Esophagus muscularis mucosa (tissue), 4 donors: ENCODE measurements around the gene SEMG2. TPM values are rescaled to one million over a fixed set of nuclear protein-coding genes. Genes with fewer than 3 reads are reported as not detected.

Source experiments
- DNase-seq: peaks from one replicate; pipeline ENCODE4 v3.0.0-alpha.2; 2017; ENCODE audit errors: extremely low spot score
- H3K27ac ChIP-seq, 4 donors: fragments of 200-600 bp; sonication (generic); replicated peaks in 1 of 4; 1 replicate in 3 of 4; 2 replicates in 1 of 4; pipeline ENCODE4 v1.5.1; 2016 to 2019; ENCODE audit warnings: mild to moderate bottlenecking in 1 of 4
- H3K27me3 ChIP-seq, 4 donors: fragments of 200-600 bp; sonication (generic); one replicate each; pipeline versions ENCODE4 v1.5.1 to v1.6.0; 2016 to 2019
- H3K36me3 ChIP-seq, 4 donors: fragments of 200-600 bp; sonication (generic); one replicate each; pipeline ENCODE4 v1.5.1; 2016 to 2019
- H3K4me1 ChIP-seq, 4 donors: fragments of 200-600 bp; sonication (generic); one replicate each; pipeline ENCODE4 v1.5.1; 2016 to 2019
- H3K4me3 ChIP-seq, 4 donors: fragments of 200-600 bp; sonication (generic); 1 replicate in 2 of 4; 2 replicates in 2 of 4; pipeline ENCODE4 v1.5.1; 2016 to 2019; ENCODE audit warnings: mild to moderate bottlenecking in 4 of 4, moderate library complexity in 1 of 4
- H3K9me3 ChIP-seq, 4 donors: fragments of 200-600 bp; sonication (generic); 1 replicate in 3 of 4; 2 replicates in 1 of 4; pipeline ENCODE4 v1.5.1; 2016 to 2019
- CTCF ChIP-seq, 3 experiments: fragments of 200-600 bp in 2 of 3; fragments of 450-650 bp in 1 of 3; sonication (generic) in 2 of 3; IDR thresholded peaks; one replicate each; pipeline ENCODE4 v1.5.1; 2017 to 2019; ENCODE audit warnings: antibody characterized with exemption in 3 of 3, mild to moderate bottlenecking in 2 of 3, moderate library complexity in 1 of 3
- EP300 ChIP-seq: sonication (generic); formaldehyde crosslinking; IDR thresholded peaks from one replicate; pipeline ENCODE4 v1.6.1; 2017; ENCODE audit warnings: antibody characterized with exemption
- POLR2A ChIP-seq: fragments of 450-650 bp; IDR thresholded peaks from one replicate; pipeline ENCODE4 v1.6.1; 2017; ENCODE audit warnings: antibody characterized with exemption, moderate library complexity, mild to moderate bottlenecking, low read depth
- POLR2AphosphoS5 ChIP-seq, 2 donors: sonication (generic); formaldehyde crosslinking; IDR thresholded peaks; one replicate each; pipeline ENCODE4 v1.6.1; 2017; ENCODE audit warnings: antibody characterized with exemption in 2 of 2
- WGBS: methylation state at CpG from one replicate; pipeline ENCODE4 v1.1.5; 2018; 5-methylcytosine and 5-hydroxymethylcytosine counted together
- intact Hi-C: fragments of 100-400 bp; cut with DNase I; formaldehyde crosslinking; loops from one replicate; pipeline ENCODE4 v1.15.1; 2023
- total RNA-seq, 4 donors: library from RNA; depleted of rRNA; stranded (reverse); fragments of >200 nt; gene quantifications; one replicate each; pipeline versions ENCODE4 v1.1.0 to v1.2.1, GENCODE V29; 2016

Gene SEMG2
- total RNA-seq = not detected

- no peaks in the 10 kb centered on the region for H3K9me3 ChIP-seq
- H3K4me3 ChIP-seq = no peak within 1 kb of the TSS
- no peak for DNase-seq
- TF ChIP-seq CTCF (IDR thresholded peaks at IDR 0.05) (no peak), EP300 (no peak), POLR2A (no peak)
- intact Hi-C loops = no loop called here
- WGBS = 90% methylated on average over 4 of the region's 4 CpGs
- H3K27ac ChIP-seq = no peak within 1 kb of the TSS
- no peaks in the 10 kb centered on the region for H3K36me3 ChIP-seq
- H3K4me1 ChIP-seq = no peaks in the 10 kb centered on the region
- peaks cover 0 to 25% (median 0%) of the 10 kb centered on the region in 4 donors for H3K27me3 ChIP-seq
These were observed at the start of gene SEMG2 for GRCh38 chr20:45221076-45221475. Gene SEMG2, plus strand, starts transcription at chr20:45221373. Its CDS starts 17 bp downstream, at chr20:45221390.

- WGBS = 21% methylated on average over 1 of the region's 1 CpG
- intact Hi-C loops = no loop called here
- TF ChIP-seq POLR2AphosphoS5 (IDR thresholded peaks at IDR 0.05) = no peak
- no peak for TF ChIP-seq CTCF (IDR thresholded peaks at IDR 0.05)
- TF ChIP-seq EP300 = no peak
- TF ChIP-seq POLR2A = no peak
These were observed 47.7 kb upstream of the SEMG2 start for GRCh38 chr20:45173522-45173921.

GRCh38 chr20:45174434-45175364 lies 46.5 kb upstream of the SEMG2 start, which contains the start of gene PI3:
Gene PI3, plus strand, starts transcription at chr20:45174902. Its CDS starts 21 bp downstream, at chr20:45174923.
- Histone ChIP-seq H3K27ac (no peak within 1 kb of the TSS), H3K36me3 (no peaks in the 10 kb centered on the region), H3K4me3 (no peak within 1 kb of the TSS), H3K9me3 (peaks cover 0 to 1% (median 0%) of the 10 kb centered on the region in 4 donors), H3K27me3 (peaks cover 0 to 11% (median 0%) of the 10 kb centered on the region in 4 donors), H3K4me1 (no peaks in the 10 kb centered on the region)
- TF ChIP-seq POLR2A (no peak), CTCF (IDR thresholded peaks at IDR 0.05) (no peak), POLR2AphosphoS5 (IDR thresholded peaks at IDR 0.05) (no peak), EP300 (no peak)
- no peak for DNase-seq
- 95% methylated on average over 4 of the region's 8 CpGs for WGBS
- intact Hi-C loops = no loop called here

More at GRCh38 chr20:45173522-45173921, 47.7 kb upstream of the SEMG2 start:
- Histone ChIP-seq H3K27ac (no peak overlapping the region), H3K27me3 (peaks cover 0 to 11% (median 0%) of the 10 kb centered on the region in 4 donors), H3K4me1 (no peaks in the 10 kb centered on the region), H3K9me3 (peaks cover 0 to 13% (median 4%) of the 10 kb centered on the region in 4 donors), H3K36me3 (no peaks in the 10 kb centered on the region), H3K4me3 (no peak overlapping the region)
- DNase-seq = no peak

GRCh38 chr20:45176526-45177267 lies 44.5 kb upstream of the SEMG2 start:
- WGBS = 79% methylated on average over 4 of the region's 4 CpGs
- no peak overlapping the region for H3K4me3 ChIP-seq
- no peaks in the 10 kb centered on the region for H3K4me1 ChIP-seq
- H3K27me3 ChIP-seq = peaks cover 0 to 11% (median 0%) of the 10 kb centered on the region in 4 donors
- H3K9me3 ChIP-seq = no peaks in the 10 kb centered on the region
- intact Hi-C loops = no loop called here
- H3K36me3 ChIP-seq = no peaks in the 10 kb centered on the region
- no peak for TF ChIP-seq CTCF (IDR thresholded peaks at IDR 0.05)
- no peak for TF ChIP-seq POLR2AphosphoS5 (IDR thresholded peaks at IDR 0.05)
- TF ChIP-seq EP300 = no peak
- no peak for TF ChIP-seq POLR2A
- DNase-seq = no peak
- H3K27ac ChIP-seq = no peak overlapping the region
